Thoracic aorta (tissue), 2 donors: Measurements from ENCODE around the gene FSTL1. TPM values are rescaled to one million over a fixed set of nuclear protein-coding genes. Genes with fewer than 3 reads are reported as not detected.

Source experiments
- ATAC-seq: fragments of 150-250 bp; one replicate; pipeline ENCODE4 v1.8.0; 2017; ENCODE audit warnings: low read depth; ENCODE audit not compliant: insufficient number of reproducible peaks, low FRiP score
- DNase-seq: peaks from one replicate; pipeline ENCODE4 v3.0.0-alpha.2; 2020; ENCODE audit warnings: low spot score
- H3K27ac ChIP-seq, 2 donors: fragments of 200-600 bp; sonication (generic); 1 replicate in 1 of 2; 2 replicates in 1 of 2; pipeline ENCODE4 v1.5.1; 2016; ENCODE audit warnings: mild to moderate bottlenecking in 2 of 2, moderate library complexity in 2 of 2
- H3K27me3 ChIP-seq: fragments of 200-600 bp; sonication (generic); replicated peaks from 2 replicates; pipeline ENCODE4 v1.6.0; 2016; ENCODE audit warnings: mild to moderate bottlenecking; ENCODE audit not compliant: insufficient read depth
- H3K36me3 ChIP-seq: fragments of 200-600 bp; sonication (generic); one replicate; pipeline ENCODE4 v1.5.1; 2016
- H3K4me1 ChIP-seq, 2 donors: fragments of 200-600 bp; sonication (generic); 1 replicate in 1 of 2; 2 replicates in 1 of 2; pipeline versions ENCODE4 v1.5.1 to v1.6.0; 2016; ENCODE audit warnings: low read depth in 2 of 2, mild to moderate bottlenecking in 1 of 2; ENCODE audit not compliant: control insufficient read depth in 1 of 2
- H3K4me3 ChIP-seq: fragments of 200-600 bp; sonication (generic); 2 replicates; pipeline ENCODE4 v1.5.1; 2016; ENCODE audit warnings: mild to moderate bottlenecking
- H3K9me3 ChIP-seq: fragments of 200-600 bp; sonication (generic); 2 replicates; pipeline ENCODE4 v1.5.1; 2016
- total RNA-seq, 2 donors: library from RNA; depleted of rRNA; stranded (reverse); fragments of >200 nt; gene quantifications; one replicate each; pipeline versions ENCODE4 v1.1.0 to v1.2.3, GENCODE V29; 2016
- TF ChIP-seq, protein P1 (sequence below): fragments of 200-600 bp; sonication (generic); IDR thresholded peaks from one replicate; pipeline ENCODE4 v1.5.1; 2019; ENCODE audit warnings: antibody characterized with exemption

FSTL1 gene
- total RNA-seq, 2 donors from 2014 or later, result 601 to 687 TPM

DNA sequence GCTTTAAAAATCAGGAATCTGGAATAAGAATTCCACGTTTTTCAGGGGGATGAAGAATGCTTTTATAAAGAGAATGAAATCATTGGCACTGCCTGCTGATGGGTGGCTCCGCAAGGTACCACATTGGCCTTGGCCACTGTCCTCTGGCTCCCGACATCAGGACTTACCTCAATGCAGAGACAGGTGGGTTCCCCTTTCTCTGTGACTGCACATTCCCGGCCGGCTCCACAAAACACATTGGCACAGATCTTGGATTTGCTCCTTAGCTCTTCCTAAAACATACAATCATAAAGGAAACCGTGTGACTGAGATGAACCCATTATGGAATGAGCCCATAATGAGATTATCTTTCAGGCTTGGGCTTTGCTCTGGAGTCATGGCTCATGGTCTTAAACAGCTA, 35.0 kb downstream of the FSTL1 start:
- Histone ChIP-seq H3K9me3 (no peaks in the 10 kb centered on the region), H3K4me1 (peaks cover 20 to 48% of the 10 kb centered on the region in 2 donors), H3K4me3 (no peak overlapping the region), H3K36me3 (peaks cover 21% of the 10 kb centered on the region), H3K27ac (no peak overlapping the region), H3K27me3 (no peaks in the 10 kb centered on the region)
- TF ChIP-seq, protein P1, sequence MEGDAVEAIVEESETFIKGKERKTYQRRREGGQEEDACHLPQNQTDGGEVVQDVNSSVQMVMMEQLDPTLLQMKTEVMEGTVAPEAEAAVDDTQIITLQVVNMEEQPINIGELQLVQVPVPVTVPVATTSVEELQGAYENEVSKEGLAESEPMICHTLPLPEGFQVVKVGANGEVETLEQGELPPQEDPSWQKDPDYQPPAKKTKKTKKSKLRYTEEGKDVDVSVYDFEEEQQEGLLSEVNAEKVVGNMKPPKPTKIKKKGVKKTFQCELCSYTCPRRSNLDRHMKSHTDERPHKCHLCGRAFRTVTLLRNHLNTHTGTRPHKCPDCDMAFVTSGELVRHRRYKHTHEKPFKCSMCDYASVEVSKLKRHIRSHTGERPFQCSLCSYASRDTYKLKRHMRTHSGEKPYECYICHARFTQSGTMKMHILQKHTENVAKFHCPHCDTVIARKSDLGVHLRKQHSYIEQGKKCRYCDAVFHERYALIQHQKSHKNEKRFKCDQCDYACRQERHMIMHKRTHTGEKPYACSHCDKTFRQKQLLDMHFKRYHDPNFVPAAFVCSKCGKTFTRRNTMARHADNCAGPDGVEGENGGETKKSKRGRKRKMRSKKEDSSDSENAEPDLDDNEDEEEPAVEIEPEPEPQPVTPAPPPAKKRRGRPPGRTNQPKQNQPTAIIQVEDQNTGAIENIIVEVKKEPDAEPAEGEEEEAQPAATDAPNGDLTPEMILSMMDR, result no peak
- DNase-seq (no peak), ATAC-seq (no peak)

DNA sequence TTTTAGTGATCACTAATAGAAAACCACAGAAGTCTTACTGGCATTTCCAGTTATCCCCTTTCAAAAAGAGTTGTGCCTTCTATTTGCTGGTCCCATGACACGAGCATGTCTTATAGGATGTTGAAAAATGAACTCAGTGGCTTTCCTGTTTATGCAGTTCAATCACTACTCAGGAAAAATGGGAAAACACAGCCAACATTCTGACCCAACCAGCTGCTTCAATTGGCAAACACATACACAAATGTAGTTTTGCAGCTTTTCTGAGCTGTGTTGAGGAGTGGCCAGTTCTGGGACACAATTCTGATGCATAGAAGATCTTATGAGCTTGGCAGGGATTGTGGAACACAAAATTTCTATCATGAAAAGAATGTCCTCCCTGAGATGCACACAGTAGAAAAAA, 40.3 kb downstream of the FSTL1 start:
- Histone ChIP-seq H3K27ac (no peak overlapping the region), H3K36me3 (peaks cover 71% of the 10 kb centered on the region), H3K9me3 (no peaks in the 10 kb centered on the region)

DNA sequence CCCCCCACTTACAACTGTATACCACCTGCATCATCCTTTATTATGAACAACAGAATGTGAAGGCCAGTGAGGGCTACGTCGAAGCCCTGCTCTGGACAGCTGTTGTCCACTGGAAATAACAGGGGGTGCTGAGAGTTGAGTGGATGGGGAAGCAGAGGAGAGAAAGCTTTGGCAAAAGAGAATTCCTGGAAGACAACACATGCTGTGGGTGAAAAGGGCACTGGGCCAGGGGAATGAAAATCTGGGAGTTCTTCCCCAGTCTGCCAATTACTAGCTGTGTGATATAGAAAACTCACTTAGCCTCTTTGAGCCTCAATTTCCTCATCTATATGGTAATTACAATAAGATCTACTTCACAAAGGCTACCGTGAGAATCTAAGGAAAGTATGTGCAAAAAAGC, 40.7 kb downstream of the FSTL1 start:
- no peak overlapping the region for H3K27ac ChIP-seq
- TF ChIP-seq, protein P1, result no peak

More for the DNA sequence above, 40.3 kb downstream of the FSTL1 start:
- Histone ChIP-seq H3K4me1 (peaks cover 0 to 4% of the 10 kb centered on the region in 2 donors), H3K27me3 (no peaks in the 10 kb centered on the region), H3K4me3 (no peak overlapping the region)
- ATAC-seq (no peak), DNase-seq (no peak)
- TF ChIP-seq, protein P1, result no peak

GRCh38 chr3:120407508-120408287, 43.1 kb downstream of the FSTL1 start:
- H3K27me3 ChIP-seq, result no peaks in the 10 kb centered on the region
- peaks cover 87% of the 10 kb centered on the region for H3K36me3 ChIP-seq
- H3K27ac ChIP-seq, result no peak overlapping the region
- H3K4me1 ChIP-seq, result no peaks in the 10 kb centered on the region
- no peak for DNase-seq
- H3K9me3 ChIP-seq, result no peaks in the 10 kb centered on the region
- no peak for ATAC-seq
- no peak overlapping the region for H3K4me3 ChIP-seq
- TF ChIP-seq, protein P1, result no peak

More for the DNA sequence above, 40.7 kb downstream of the FSTL1 start:
- Histone ChIP-seq H3K4me3 (no peak overlapping the region), H3K9me3 (no peaks in the 10 kb centered on the region), H3K4me1 (peaks cover 0 to 4% of the 10 kb centered on the region in 2 donors), H3K36me3 (peaks cover 74% of the 10 kb centered on the region), H3K27me3 (no peaks in the 10 kb centered on the region)
- ATAC-seq (no peak), DNase-seq (no peak)

- H3K4me1 ChIP-seq, result no peaks in the 10 kb centered on the region
- no peak overlapping the region for H3K4me3 ChIP-seq
- H3K36me3 ChIP-seq, result peaks cover 86% of the 10 kb centered on the region
- ATAC-seq, result no peak
- H3K27me3 ChIP-seq, result no peaks in the 10 kb centered on the region
- H3K27ac ChIP-seq, result no peak overlapping the region
- DNase-seq, result no peak
- H3K9me3 ChIP-seq, result no peaks in the 10 kb centered on the region
- TF ChIP-seq, protein P1, result no peak
Measured at GRCh38 chr3:120404876-120405275, 45.9 kb downstream of the FSTL1 start.
